Measurements from ENCODE around the gene ADGRG2. TPM values are rescaled to one million over a fixed set of nuclear protein-coding genes. Genes with fewer than 3 reads are reported as not detected.

The ADGRG2 gene, protein sequence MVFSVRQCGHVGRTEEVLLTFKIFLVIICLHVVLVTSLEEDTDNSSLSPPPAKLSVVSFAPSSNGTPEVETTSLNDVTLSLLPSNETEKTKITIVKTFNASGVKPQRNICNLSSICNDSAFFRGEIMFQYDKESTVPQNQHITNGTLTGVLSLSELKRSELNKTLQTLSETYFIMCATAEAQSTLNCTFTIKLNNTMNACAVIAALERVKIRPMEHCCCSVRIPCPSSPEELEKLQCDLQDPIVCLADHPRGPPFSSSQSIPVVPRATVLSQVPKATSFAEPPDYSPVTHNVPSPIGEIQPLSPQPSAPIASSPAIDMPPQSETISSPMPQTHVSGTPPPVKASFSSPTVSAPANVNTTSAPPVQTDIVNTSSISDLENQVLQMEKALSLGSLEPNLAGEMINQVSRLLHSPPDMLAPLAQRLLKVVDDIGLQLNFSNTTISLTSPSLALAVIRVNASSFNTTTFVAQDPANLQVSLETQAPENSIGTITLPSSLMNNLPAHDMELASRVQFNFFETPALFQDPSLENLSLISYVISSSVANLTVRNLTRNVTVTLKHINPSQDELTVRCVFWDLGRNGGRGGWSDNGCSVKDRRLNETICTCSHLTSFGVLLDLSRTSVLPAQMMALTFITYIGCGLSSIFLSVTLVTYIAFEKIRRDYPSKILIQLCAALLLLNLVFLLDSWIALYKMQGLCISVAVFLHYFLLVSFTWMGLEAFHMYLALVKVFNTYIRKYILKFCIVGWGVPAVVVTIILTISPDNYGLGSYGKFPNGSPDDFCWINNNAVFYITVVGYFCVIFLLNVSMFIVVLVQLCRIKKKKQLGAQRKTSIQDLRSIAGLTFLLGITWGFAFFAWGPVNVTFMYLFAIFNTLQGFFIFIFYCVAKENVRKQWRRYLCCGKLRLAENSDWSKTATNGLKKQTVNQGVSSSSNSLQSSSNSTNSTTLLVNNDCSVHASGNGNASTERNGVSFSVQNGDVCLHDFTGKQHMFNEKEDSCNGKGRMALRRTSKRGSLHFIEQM
- total RNA-seq (1 to 10 TPM in 2 of 6 donors, under 1 TPM in 4; 0.37 to 1.2 (median 0.69) TPM), polyA plus RNA-seq (1 to 10 TPM in 1 of 2 donors, under 1 TPM in 1; 0.30 to 2.6 TPM)

DNA sequence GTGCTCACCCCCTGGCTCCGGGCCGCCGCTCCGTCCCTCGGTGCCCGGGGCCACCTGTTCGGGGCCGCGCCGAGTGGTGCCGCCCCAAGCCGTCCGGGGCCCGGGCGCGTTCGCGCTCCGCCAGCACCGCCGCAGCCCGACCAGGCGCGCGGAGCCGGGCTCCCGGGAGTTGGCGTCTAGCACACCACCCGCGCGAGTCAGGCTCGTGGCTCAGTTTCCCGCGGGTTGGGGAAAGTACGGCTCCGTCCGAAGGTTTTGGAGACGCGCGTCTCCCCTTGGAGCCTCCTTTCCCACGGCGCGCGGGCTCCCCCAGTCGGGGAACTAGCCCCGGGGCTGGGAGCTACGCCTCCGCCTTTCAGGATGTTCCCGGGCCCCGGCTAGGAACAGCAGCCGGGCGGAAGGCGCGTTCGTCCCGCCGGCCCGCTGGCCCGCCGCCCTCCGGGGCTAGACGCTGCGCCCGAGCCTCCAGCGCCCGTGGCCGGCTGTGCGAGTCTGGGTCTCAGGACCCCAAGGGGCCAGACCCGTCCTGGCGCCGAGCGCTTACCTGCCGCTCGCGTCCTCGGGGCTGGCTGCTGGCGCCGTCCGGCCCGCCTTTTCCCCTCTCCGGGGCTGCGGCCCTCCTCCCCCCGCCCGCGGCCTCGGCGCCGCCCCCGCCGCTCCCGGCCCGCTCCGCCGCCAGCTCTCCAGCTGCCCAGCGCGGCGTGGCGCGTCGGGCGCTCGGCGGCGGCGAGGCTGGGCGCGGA, at the start of gene ADGRG2:
TSS of gene ADGRG2 (minus strand) at position 571 of the 743 bp plus-strand sequence. CDS start 53,634 bp downstream, outside the sequence.
- H3K27ac ChIP-seq, result no peak within 1 kb of the TSS
- intact Hi-C loops (cut with DNase I), result no loop called here
- peak; percentile 79 to 91 (median 85) for ATAC-seq
- no peaks in the 10 kb centered on the region for H3K9me3 ChIP-seq
- TF ChIP-seq, protein P1, sequence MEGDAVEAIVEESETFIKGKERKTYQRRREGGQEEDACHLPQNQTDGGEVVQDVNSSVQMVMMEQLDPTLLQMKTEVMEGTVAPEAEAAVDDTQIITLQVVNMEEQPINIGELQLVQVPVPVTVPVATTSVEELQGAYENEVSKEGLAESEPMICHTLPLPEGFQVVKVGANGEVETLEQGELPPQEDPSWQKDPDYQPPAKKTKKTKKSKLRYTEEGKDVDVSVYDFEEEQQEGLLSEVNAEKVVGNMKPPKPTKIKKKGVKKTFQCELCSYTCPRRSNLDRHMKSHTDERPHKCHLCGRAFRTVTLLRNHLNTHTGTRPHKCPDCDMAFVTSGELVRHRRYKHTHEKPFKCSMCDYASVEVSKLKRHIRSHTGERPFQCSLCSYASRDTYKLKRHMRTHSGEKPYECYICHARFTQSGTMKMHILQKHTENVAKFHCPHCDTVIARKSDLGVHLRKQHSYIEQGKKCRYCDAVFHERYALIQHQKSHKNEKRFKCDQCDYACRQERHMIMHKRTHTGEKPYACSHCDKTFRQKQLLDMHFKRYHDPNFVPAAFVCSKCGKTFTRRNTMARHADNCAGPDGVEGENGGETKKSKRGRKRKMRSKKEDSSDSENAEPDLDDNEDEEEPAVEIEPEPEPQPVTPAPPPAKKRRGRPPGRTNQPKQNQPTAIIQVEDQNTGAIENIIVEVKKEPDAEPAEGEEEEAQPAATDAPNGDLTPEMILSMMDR (IDR thresholded peaks at IDR 0.05), result no peak
- H3K4me3 ChIP-seq, result peak within 1 kb of the TSS; percentile 12 to 46 (median 32)
- H3K4me1 ChIP-seq, result no peaks in the 10 kb centered on the region
- FAIRE-seq, result no peak
- H3K36me3 ChIP-seq, result no peaks in the 10 kb centered on the region
- whole genome bisulfite sequencing, 2 donors, result 0 to 15% methylated on average over 66 to 102 of the region's 107 CpGs
- peaks cover 0 to 7% (median 0%) of the 10 kb centered on the region in 4 donors for H3K27me3 ChIP-seq
- peak; percentile 24 to 73 (median 46) for DNase-seq

DNA sequence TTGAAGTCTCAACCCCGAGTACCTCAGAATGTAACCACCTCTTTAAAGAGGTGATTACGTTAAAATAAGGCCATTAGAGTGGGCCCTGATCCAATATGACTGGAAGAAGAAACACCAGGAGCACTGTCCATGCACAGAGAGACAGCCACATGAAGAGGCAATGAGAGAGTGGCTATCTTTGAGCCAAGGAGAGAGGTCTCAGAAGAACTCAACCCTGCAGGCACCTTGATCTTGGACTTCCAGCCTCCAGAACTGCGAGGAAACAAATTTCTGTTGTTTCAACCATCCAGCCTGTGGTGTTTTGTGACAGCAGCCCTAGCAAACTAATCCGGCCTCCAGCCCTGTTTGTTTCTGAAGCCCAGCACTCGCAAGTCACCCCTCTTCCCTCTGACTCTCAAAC, 46.3 kb upstream of the ADGRG2 start:
- H3K4me1 ChIP-seq, result no peaks in the 10 kb centered on the region
- TF ChIP-seq, protein P1 (IDR thresholded peaks at IDR 0.05), result no peak
- H3K9me3 ChIP-seq, result no peaks in the 10 kb centered on the region
- WGBS, 2 donors, result 66 to 75% methylated on average over 5 of the region's 5 CpGs
- H3K27ac ChIP-seq, result no peak overlapping the region
- no peak overlapping the region for H3K4me3 ChIP-seq
- DNase-seq (no peak), FAIRE-seq (no peak), ATAC-seq (no peak)
- intact Hi-C loops (cut with DNase I), result no loop called here
- no peaks in the 10 kb centered on the region for H3K36me3 ChIP-seq
- H3K27me3 ChIP-seq, result peaks cover 0 to 13% (median 0%) of the 10 kb centered on the region in 4 donors

DNA sequence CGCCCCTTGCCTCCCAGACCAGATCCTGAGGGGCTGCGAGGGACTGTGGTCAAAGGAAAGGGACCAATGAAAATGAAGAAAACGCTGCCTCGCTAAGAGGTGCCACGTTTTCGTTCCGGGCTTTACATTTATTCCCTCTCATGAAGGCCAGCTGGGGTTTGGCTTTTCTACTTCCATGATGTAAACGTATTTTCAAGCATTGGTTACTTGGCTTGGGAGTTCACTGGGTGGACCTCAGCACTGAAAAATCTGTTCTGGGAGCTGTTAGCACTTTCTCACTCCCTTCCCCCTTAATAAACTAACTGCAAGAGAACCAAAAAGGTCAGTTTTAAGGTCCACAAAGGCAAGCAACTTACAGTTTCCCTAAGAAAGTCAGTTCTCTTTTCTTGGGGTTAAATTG, 40.6 kb upstream of the ADGRG2 start:
- Histone ChIP-seq H3K36me3 (no peaks in the 10 kb centered on the region), H3K27ac (no peak overlapping the region), H3K4me1 (no peaks in the 10 kb centered on the region), H3K27me3 (peaks cover 0 to 13% (median 0%) of the 10 kb centered on the region in 4 donors), H3K9me3 (no peaks in the 10 kb centered on the region), H3K4me3 (no peak overlapping the region)
- intact Hi-C loops (cut with DNase I), result no loop called here
- no peak for FAIRE-seq
- WGBS, 2 donors, result 71 to 82% methylated on average over 8 of the region's 8 CpGs
- no peak for ATAC-seq
- DNase-seq, result no peak
- TF ChIP-seq, protein P1 (IDR thresholded peaks at IDR 0.05), result no peak

DNA sequence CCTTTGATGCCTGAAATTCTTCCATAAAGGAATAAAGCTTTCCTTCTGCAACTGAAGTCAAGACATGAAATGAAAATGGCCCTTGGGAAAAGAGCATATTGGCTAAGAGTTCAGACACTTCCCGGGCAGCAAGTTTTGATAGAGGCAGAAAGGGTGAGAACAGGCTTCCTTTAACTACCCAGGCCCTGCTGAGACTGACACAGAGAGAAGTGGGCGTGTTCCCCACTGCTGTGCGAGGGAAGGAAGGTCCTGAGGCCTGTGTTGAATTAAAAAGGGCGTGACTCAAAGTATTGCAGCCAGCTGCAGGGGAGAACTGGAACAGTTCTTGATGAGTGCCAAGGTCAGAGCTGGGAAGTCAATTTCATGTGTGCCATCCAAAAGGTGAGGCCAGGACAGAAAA, 33.9 kb upstream of the ADGRG2 start:
- 42 to 45% methylated on average over 4 of the region's 4 CpGs for WGBS, 2 donors
- Histone ChIP-seq H3K9me3 (no peaks in the 10 kb centered on the region), H3K4me1 (no peaks in the 10 kb centered on the region), H3K36me3 (no peaks in the 10 kb centered on the region), H3K27me3 (no peaks in the 10 kb centered on the region), H3K4me3 (no peak overlapping the region), H3K27ac (no peak overlapping the region)
- ATAC-seq (no peak), DNase-seq (no peak), FAIRE-seq (no peak)
- TF ChIP-seq, protein P1 (IDR thresholded peaks at IDR 0.05), result no peak
- intact Hi-C loops (cut with DNase I), result no loop called here
